HG02571 (cell line): ENCODE results near the gene VPS41.
"Not testable (repeated sequence)": the region's sequence is repeated elsewhere in the genome, so short reads cannot be mapped to it uniquely, and the experiment has no call there.

Experiments used
- ATAC-seq: cut with Tn5 transposase; IDR thresholded peaks from one replicate; pipeline ENCODE4 v1.9.1; 2021; ENCODE audit warnings: mild to moderate bottlenecking, moderate library complexity; ENCODE audit not compliant: unreplicated experiment

The VPS41 gene

GRCh38 chr7:38908759-38909335 is at the start of gene VPS41:
Gene VPS41 (minus strand): TSS chr7:38909191. CDS start chr7:38909174, 17 bp downstream.
- peak; percentile 99 for ATAC-seq

- ATAC-seq = no peak
Observed at GRCh38 chr7:38955892-38956291, 46.9 kb upstream of the VPS41 start.

- ATAC-seq = no peak
Observed at GRCh38 chr7:38953971-38954370, 45.0 kb upstream of the VPS41 start.

GRCh38 chr7:38953227-38953626 is 44.2 kb upstream of the VPS41 start:
- no peak for ATAC-seq

GRCh38 chr7:38951213-38951612 is 42.2 kb upstream of the VPS41 start:
- no peak for ATAC-seq

- ATAC-seq = no peak
Observed at GRCh38 chr7:38950309-38950708, 41.3 kb upstream of the VPS41 start.

GRCh38 chr7:38947541-38947940 is 38.5 kb upstream of the VPS41 start:
- ATAC-seq = not testable (repeated sequence)

- no peak for ATAC-seq
Observed at GRCh38 chr7:38942431-38943051, 33.5 kb upstream of the VPS41 start.

- no peak for ATAC-seq
Observed at GRCh38 chr7:38940774-38941173, 31.8 kb upstream of the VPS41 start.

GRCh38 chr7:38938589-38938988 is 29.6 kb upstream of the VPS41 start:
- ATAC-seq = no peak

GRCh38 chr7:38938001-38938485 is 29.1 kb upstream of the VPS41 start:
- ATAC-seq = no peak

GRCh38 chr7:38936641-38937040 is 27.6 kb upstream of the VPS41 start:
- ATAC-seq = no peak

- ATAC-seq = no peak
Observed at GRCh38 chr7:38934536-38934935, 25.5 kb upstream of the VPS41 start.

- no peak for ATAC-seq
Observed at GRCh38 chr7:38934051-38934450, 25.1 kb upstream of the VPS41 start.

- ATAC-seq = peak; percentile 82
Observed at GRCh38 chr7:38932509-38933168, 23.6 kb upstream of the VPS41 start.

- ATAC-seq = no peak
Observed at GRCh38 chr7:38929460-38930171, 20.6 kb upstream of the VPS41 start.

- ATAC-seq = no peak
Observed at GRCh38 chr7:38928506-38928905, 19.5 kb upstream of the VPS41 start.

- no peak for ATAC-seq
Observed at GRCh38 chr7:38927751-38928150, 18.8 kb upstream of the VPS41 start.

- no peak for ATAC-seq
Observed at GRCh38 chr7:38920731-38921130, 11.7 kb upstream of the VPS41 start.

GRCh38 chr7:38916396-38916795 is 7.4 kb upstream of the VPS41 start:
- no peak for ATAC-seq

- ATAC-seq = no peak
Observed at GRCh38 chr7:38909870-38910269, 879 bp upstream of the VPS41 start.

GRCh38 chr7:38907766-38908165 is 1.2 kb downstream of the VPS41 start:
- ATAC-seq = no peak
